DMS53 (cell line): Measurements from ENCODE around the gene CABP2.
A peak's percentile ranks its signal among the peaks of the same experiment; 100 is the strongest.

ENCODE experiments used
- DNase-seq: peaks from one replicate; lab custom pipeline; 2025; lab: John Stamatoyannopoulos, UW

The CABP2 gene

DNA sequence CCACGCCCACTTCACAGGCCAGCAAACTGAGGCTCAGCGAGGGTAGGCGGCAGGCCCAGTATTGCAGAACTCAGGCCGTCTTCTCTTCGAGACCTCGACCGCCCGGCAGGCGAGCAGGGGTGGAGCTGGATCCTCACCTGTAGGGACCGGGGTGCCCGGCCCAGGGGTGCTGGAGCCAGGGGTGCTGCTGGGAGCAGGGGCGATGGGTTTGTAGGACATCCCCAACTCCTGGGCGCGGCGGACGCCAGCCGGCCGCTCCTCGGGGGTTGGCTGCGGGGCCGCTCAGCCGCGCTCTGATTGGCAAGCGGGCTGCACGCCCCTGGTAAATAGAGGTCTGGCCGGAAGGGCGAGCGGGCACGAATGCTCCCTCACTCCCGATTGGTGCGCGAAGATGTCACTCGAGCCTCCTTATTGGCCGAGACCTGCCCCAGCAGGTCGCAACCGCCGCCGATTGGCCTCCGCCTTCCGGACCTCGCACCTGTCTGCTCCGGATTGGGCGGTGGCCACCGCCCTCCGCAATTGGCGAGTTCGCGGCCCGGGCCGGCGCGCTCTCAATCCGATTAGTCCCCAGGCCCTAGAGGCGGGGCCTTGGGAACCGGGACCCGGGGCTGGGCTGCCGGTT lies 15.3 kb downstream of the CABP2 start, which contains the start of gene CDK2AP2:
Gene CDK2AP2, minus strand, starts transcription at position 299 of the 622 bp plus-strand sequence. Its CDS starts 80 bp downstream, at position 219.
- DNase-seq, result peak; percentile 100

DNA sequence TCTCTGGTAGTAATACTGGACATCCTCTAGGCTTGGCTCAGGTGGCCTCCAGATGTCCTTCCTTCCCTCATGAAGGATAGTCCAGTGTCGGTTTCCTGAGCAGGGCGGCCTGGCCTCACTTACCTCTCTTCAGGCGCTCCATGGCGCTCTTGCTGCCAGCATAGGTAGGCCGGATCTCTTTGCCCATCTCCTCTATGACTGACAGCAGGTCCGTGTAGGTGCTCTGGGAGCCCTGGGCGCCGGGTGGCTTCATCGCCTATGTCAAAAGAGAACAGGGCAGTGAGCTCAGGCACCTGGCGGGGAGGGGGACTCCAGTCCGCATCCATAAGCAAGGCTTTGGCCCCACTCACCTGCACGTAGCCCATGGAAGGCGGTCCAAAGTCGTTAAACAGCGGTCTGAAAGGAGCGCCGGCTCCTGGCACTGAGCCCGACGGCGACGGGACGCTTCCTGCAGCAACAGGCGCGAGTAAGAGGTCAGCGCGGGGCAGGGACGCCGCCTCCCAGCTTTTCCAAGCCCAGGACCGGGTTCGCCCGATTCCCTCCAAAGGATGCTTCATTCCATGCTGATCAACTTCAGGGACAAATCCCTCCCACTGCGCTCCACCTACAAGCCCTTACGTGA lies 15.9 kb downstream of the CABP2 start:
- peak; percentile 97 for DNase-seq

DNA sequence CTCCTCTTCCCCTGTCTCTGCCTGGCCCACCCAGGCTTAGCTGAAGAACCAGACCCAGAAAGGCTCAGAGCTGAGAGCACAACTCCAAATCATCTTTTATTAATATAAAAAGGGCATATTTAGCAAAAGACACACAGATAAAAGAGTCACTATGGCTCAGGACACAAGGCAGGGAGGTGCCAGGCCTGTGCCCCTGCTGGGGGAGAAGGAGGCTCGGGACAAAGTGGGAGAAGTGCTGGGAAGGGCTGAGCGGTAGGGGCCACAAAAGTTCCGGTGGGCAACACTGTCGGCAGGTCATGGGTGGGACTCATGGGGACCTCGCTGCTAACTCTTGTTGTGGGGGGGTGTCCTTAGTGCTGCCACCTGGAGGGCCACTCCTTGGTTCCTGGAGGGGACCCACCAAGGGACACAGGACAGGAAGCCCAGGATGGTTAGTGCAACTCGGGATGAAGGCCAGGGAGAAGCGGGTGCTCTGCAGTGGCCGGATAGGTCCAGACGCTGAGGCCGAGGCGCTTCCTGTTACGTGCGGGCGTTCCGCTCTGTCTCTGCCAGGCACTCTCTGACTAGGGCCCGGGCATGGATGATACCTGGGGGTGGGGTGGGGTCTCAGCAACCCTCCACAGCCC lies 16.7 kb downstream of the CABP2 start:
- peak; percentile 46 for DNase-seq

DNA sequence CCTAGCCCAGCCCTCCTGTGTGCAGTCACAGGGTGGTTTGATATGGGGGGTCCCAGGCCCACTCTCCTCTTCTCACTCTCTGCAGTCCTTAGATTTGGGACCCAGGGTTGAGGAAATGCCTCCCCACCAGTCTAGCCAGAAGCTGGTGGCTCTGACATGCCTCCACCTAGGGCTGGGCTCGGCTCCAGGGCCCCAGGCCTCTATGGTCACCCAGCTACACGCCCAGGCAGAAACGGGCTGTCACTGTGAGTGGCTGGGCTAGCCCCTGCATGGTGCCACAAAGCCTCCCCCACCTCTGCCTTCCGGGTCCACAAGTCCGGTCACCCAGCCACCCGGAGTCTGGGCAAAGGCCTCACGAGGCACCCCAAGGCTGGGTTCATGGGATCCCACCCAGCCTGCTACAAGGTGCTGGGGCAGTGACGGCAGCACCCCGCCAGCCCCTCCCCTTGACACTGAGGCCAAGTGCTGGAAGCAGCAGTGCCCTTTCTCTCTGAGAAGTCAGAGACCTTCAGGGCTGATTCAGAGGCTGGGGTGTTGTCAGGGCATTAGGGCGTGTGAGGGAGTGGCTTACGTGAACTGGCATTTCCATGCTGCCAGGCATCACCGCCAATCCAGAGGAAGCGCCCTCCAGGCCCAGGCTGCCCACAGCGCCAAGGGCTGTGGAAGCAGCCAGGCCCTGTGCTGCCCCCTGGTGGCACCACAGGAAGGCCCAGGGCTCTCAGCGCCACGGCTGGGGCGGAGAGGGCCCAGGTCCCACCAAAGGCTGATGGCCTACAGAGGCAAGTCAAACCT lies 17.4 kb downstream of the CABP2 start:
- peak; percentile 99 for DNase-seq

DNA sequence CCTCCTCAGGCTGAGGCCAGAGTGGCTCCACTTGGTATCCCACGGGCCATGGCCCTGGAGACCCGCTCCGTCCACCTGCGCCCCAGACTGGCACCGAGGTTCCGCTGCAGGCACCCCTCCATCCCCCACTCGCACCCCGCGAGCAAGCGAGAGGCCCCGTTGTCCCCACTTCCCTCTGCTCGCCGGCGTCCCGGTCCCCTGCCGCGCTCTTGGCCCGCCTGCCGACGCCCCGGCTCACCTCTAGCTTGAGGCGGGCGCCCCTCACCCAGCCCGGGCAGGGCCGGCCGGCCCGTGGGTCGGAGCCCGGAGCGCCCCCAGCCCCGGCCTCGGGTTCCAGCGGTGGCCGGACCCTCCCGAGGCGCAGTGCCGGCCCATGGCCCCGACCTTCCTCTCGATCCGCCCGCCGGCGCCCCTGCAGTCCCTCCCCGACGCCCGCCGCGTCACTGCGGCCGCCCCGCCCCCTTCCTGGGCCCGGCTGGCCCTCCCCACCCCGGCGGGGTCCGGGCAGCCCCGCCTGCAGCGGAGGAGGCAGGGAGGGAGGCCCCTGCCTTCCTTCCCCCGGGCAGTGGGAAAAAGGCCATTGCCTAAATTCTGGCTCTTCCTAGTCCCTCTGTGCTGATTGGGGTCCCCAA lies 18.2 kb downstream of the CABP2 start, which contains the start of gene PITPNM1:
Gene PITPNM1, minus strand, starts transcription at position 414 of the 632 bp plus-strand sequence. CDS start 1,183 bp downstream, outside the sequence.
- DNase-seq, result peak; percentile 83

DNA sequence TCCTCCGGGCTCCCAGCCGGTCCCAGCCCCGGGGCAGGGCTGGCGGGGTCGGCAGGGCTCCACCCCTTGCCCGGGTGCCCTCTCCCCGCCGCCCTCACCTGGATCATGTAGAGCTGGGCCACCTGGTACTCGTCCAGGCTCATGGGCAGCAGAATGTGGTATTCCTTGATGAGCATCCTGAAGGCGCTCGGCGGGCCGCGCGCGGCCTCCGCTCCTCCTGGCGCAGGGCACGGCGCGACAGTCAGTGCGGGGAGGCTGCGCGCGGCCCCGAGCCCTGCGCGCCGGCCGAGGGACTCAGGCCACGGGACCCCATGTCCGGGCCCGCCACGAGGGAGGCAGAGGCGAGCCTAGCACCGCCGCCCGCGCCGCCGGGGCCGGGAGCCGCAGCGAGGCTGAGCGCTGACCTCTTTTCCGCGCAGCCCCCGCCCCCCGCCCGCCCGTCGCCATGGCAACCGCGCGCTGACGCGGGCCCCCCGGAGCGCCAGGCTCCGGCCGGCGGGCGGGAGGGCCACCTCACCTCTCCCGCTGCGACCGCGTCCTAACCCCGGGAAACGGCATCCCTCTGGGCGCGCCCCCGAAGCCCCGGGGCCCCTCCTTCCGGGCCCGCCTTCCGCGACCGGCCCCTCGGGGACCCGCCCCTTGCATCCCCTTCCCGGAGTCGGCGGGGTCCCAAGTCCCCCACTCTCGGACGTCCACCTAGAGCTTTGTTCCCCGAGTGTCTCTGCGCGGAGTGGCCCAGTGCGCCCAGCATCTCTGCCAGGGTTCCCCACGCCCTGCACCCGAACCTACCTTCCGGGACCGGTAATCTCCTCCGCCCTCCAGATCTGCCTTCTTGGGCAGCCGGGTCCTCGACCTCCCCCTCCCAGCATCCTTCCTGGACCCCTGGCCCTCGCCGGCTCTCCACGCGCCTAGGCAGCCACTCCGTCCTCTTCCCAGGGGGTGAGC lies 19.0 kb downstream of the CABP2 start:
- peak; percentile 68 for DNase-seq

DNA sequence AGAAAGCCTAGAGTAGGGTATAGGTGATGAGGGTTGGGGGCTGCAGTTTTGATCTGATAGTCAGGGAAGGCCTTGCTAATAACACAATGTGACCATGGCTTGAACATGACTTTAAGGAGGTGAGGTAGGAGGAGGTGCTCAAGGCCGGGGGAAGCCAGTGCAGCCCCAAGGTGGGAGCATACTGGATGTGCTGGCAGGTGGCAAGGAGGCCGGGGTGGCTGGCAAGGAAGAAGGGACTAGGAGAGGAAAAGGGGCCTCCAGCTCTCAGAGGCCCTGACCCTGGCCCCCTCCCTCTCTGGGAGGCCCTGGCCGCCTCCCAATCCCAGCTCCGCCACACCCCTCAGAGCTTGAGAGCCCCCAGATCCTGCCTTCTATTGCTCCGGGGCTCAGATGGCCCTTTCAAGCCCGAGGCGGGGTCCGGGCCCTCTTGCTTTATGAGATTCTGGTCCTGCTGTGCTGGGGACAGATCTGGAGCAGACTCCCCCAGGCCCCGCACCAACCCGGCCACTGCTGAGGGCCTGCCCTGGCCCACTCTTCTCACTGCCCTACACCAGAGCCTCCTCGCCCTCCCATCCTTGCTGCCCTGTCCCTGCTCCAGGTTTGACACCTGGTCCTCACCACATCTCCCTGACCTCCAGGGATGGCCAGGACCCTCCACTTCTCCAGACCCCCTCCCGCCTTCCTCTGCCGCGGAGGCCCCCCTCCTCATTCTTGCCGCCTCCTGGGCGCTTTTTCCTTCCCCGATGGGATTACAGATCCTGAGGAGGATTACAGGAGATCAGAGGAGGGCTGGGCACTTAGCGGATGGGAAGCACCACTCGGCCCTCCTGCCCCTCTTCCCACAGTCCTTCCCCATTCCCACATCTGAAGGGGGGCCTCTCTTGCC lies 19.9 kb downstream of the CABP2 start:
- no peak for DNase-seq

DNA sequence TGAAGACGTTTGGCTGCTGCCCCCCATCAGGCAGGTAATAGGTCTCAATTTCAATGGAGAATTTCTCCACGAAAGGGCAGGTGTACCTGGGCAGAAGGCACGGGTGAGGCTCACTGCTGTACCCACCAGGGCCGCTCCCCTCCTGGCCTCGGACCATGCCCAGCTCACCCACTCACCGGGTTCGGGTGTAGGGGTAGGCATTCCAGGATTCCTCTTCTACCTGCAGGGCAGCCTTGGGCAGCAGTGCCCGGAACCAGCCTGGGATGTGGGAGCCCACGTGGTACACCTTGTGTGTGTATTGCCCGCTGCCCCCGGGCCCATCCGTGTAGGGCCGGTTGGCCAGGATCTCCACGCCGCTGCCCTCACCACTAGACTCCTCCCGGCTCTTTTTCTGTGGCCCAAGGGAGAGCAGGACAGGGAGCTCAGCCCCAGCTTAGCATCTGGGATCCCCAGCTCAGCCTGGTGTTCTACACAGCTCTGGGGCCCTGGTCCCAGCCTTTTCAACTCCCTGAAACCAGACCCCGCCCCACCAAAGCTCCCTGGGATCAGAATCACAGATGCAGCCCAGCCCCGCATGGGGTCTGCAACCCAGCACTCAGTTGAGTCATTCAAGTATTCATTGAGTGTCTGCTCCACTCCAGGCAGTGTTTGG lies 20.8 kb downstream of the CABP2 start:
- DNase-seq, result no peak

DNA sequence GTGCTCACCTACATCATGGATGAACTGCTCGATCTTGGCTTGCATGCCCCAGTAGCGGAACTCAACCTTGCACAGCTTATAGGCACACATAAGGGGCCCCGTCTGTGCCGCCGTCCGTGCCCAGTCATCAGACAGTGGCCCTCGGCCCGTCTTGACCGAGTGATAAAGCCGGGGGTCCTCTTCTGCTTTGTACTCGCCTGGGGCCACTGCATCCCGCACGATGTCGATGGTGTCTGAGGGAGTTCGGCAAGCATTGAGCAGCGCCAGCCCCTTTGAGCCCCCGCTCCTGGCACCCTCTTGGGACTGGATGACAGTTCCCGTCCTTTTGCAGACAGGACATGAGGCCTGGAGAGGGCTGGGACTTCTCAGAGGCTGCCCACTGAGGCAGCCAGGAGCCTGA lies 21.4 kb downstream of the CABP2 start:
- no peak for DNase-seq

DNA sequence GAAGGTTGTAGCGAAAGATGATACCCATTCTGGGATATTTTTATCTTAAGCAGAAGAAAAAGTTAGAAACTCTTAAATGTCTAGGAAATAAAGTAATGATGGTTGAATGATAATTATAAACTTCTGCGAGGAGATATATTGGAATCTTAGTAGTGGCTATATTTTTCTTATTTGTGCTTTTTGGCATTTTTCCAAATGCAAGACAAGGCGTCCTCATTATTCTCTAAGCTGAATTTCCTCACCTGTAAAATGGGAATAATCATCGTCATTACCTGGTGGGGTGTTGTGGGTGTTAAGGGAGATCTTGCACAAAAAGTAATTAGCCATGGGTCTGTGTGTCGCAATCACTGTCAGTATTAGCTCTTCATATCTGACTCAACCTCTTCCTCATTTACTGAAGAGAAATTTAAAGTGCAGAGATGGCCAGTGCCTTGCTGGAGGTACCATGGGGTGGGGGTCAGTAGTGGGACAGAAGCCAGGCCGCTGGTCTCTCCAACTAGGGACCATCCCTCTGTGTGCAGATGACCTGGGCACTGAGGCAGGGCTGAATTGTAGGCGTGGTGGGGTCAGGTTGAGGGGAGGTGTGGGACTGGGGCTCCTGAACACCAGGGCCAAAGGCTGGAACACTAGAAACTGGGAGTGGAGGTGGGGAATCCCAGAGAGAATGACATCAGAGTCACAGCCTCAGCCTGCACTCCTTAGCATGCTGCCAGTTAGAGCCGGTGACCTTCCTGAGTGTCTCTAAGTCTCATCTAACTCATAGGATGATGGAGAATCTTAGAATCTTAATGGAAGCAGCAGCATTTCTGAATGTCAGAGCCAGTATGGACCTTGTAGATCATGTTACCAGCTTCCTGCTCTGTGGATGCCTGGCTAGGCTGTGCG lies 22.2 kb downstream of the CABP2 start:
- DNase-seq, result no peak

DNA sequence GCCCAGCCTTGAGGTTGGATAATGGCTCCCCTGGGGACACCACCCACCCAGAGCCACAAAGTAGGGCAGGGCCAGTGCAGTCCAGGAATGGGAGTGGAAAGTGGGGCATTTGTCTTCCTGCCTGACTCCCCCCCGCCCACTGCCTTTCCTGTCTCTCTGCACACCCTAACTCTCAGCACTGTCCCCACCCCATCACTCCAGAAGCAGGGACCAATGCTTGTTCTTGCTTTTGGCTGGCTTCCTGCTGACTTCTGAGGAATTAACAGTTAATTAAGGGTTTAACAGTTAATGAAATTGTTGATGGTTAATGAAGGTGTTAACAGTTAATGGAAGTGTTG lies 22.8 kb downstream of the CABP2 start:
- DNase-seq, result no peak

DNA sequence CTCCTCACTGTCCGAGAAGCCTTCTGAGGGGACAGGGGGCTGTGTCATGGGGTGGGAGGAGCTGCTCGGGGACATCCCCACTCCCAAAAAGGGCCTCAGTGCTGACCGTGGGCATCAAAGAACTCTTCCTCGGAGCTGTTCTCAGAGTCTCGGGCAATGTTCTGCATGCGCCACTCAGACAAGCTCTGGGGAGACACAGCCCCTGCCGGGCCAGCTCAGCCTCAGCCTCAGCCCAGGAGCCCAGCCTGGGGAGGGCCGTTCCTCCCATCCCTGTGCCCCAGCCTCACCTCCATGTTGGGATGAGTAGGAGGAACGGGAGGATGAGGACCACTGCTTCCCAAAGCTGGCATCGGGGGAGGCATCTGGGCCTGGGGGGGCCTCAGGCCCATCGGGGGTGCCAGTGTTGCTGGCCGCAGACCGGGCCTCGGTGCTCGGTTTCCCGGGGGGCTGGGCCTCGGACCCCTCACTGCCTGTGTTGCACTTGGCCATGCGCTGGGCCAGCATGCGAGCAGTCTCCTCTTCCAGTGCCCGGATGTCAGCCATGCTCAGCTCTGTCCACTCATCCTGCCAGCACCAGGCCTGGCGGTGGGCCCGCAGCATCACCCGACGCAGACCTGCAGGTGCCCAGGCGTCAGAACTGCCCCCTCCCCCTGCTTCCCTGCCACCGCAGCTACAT lies 23.3 kb downstream of the CABP2 start:
- DNase-seq, result no peak

DNA sequence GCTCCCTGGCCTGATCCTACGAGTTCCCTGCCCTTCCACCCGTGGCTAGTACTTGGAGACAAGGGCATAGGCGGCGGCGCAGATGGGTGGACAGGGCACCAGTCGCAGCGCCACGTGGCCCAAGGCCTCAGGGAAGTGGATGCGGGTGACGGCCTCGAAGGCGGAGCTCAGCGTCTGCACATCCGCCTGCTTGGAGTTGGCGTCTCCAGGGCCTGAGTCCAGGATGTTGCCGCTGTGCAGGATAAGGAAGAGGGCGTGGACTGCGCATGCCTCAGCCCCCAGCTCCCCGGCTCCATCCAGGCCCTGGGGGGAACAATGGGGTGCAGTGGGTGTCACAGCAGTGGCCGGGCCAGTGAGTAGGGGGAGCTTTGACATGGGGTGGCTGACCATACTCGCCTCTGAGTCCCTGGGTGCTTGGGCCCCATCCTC lies 24.7 kb downstream of the CABP2 start:
- no peak for DNase-seq

DNA sequence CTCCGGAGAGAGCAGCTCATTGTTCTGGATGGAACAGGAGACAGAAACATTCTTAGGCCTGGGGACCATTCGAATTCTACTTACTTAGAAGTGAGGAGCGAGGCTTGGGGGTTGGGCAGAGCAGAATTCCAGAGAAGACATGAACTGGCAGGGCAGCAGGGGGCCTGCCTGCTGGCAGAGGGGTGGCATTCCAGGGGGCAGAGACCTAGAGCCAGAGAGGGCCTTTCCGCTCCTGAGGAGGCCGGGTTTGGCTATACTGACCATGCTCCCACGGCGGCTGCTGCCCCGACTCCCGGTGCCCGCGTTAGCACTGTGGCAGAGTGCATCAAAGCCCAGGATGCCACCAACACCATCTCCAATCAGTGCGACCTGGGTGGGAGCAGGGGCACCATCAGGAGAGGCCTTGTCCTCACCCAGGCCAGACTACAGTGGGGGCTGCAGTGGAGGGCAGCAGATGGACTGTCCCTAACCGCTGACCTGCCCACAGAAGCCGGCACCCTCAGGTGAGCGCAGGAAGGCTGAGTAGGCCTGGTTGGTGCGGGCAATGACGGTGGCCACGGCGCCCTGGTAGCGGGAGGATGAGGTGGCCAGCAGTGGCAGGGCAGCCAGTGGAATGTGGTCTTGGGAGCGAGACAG lies 25.5 kb downstream of the CABP2 start:
- no peak for DNase-seq

DNA sequence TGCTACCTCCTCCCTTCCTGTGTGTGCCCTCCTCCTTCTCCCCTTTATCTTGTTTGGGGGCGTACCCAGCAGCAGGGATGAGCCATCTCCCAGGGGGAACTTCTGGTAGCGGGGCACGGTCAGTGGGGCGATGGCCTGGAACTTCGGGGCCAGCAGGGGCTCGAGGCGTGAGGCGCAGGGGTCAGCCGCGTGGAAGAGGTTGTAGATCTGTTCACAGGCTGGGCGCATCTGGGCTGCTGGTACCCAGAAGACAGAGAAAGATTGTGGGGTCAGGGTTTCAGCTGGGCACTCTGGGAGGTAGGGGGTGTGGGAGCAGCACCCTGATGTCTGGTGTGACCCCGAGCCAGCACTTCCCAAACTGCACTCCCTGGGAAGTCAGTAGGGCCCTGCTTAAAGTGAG lies 27.1 kb downstream of the CABP2 start:
- no peak for DNase-seq

DNA sequence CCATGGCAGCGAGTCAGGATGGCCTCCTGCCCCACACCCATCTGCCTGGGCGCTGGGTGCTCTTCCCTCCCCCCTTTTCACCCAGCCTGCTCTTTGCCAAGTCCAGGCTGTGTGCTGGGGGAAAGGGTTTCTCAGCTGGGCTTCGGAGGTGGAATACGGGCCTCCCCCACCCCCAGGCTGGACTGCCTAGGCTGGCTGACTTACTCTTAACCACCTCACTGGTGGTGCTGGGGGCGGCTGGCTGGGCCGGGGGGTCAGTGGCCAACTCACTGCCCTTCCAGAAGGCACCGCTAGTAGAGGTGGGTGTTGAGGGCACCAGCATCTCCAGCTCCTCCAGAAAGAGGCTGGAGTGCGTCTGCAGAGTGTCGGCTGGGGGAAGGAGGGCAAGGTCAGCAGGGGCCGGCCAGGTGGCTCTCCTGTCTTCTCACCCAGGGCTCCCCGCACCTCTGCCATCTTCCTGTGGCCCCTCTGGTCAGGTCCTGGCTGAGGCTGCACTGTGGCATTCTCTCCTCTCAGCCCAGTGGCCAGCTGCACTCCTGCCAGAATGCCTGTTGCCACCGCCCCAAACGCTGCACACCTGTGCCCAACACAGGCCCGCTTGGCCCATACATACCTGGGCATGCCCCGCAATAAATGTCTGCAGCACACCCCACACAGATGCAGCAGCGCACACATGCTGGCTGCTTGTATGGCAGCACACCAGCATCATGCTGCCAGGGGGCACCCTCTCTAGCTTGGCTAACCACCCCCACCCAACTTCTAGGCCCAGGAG lies 27.8 kb downstream of the CABP2 start:
- no peak for DNase-seq
